ENCODE results near the gene CLASP1.
"Not testable (repeated sequence)": the region's sequence is repeated elsewhere in the genome, so short reads cannot be mapped to it uniquely, and the experiment has no call there.

The CLASP1 gene

GRCh38 chr2:121340926-121341325 is 308.3 kb downstream of the CLASP1 start:
- DNase-seq = no peak

- DNase-seq = no peak
These were observed 311.0 kb downstream of the CLASP1 start for GRCh38 chr2:121338281-121338680.

- no peak for DNase-seq
These were observed 312.6 kb downstream of the CLASP1 start for GRCh38 chr2:121336528-121337294.

GRCh38 chr2:121335294-121336290 is 313.7 kb downstream of the CLASP1 start:
- DNase-seq = no peak

GRCh38 chr2:121334581-121335293 is 314.5 kb downstream of the CLASP1 start:
- DNase-seq = no peak

- no peak for DNase-seq
These were observed 315.3 kb downstream of the CLASP1 start for GRCh38 chr2:121333834-121334558.

GRCh38 chr2:121333231-121333630 is 316.0 kb downstream of the CLASP1 start:
- no peak for DNase-seq

- not testable (repeated sequence) for DNase-seq
These were observed 317.9 kb downstream of the CLASP1 start for GRCh38 chr2:121331324-121331723.

- DNase-seq = no peak
These were observed 318.3 kb downstream of the CLASP1 start for GRCh38 chr2:121330921-121331320.

GRCh38 chr2:121329786-121330185 is 319.5 kb downstream of the CLASP1 start:
- no peak for DNase-seq

- no peak for DNase-seq
These were observed 322.6 kb downstream of the CLASP1 start for GRCh38 chr2:121326628-121327027.

- DNase-seq = no peak
These were observed 324.7 kb downstream of the CLASP1 start for GRCh38 chr2:121324601-121325000.

GRCh38 chr2:121321476-121321875 is 327.8 kb downstream of the CLASP1 start:
- DNase-seq = no peak

- DNase-seq = no peak
These were observed 329.3 kb downstream of the CLASP1 start for GRCh38 chr2:121319941-121320340.

- no peak for DNase-seq
These were observed 332.3 kb downstream of the CLASP1 start for GRCh38 chr2:121316986-121317385.

GRCh38 chr2:121313701-121314100 is 335.6 kb downstream of the CLASP1 start:
- DNase-seq = not testable (repeated sequence)

- no peak for DNase-seq
These were observed 339.5 kb downstream of the CLASP1 start for GRCh38 chr2:121309801-121310200.

- DNase-seq = no peak
These were observed 339.9 kb downstream of the CLASP1 start for GRCh38 chr2:121309323-121309722.

GRCh38 chr2:121307048-121307447 is 342.2 kb downstream of the CLASP1 start:
- DNase-seq = no peak

GRCh38 chr2:121304941-121305340 is 344.3 kb downstream of the CLASP1 start:
- DNase-seq = no peak

GRCh38 chr2:121303531-121304263 is 345.6 kb downstream of the CLASP1 start:
- no peak for DNase-seq

- DNase-seq = not testable (repeated sequence)
These were observed 348.1 kb downstream of the CLASP1 start for GRCh38 chr2:121301190-121301589.

Measured in NCI-H226 (cell line).